Measurements from ENCODE around the gene INMT.
A peak's percentile ranks its signal among the peaks of the same experiment; 100 is the strongest.
"Not testable (repeated sequence)": the region's sequence is repeated elsewhere in the genome, so short reads cannot be mapped to it uniquely, and the experiment has no call there.

INMT gene

DNA sequence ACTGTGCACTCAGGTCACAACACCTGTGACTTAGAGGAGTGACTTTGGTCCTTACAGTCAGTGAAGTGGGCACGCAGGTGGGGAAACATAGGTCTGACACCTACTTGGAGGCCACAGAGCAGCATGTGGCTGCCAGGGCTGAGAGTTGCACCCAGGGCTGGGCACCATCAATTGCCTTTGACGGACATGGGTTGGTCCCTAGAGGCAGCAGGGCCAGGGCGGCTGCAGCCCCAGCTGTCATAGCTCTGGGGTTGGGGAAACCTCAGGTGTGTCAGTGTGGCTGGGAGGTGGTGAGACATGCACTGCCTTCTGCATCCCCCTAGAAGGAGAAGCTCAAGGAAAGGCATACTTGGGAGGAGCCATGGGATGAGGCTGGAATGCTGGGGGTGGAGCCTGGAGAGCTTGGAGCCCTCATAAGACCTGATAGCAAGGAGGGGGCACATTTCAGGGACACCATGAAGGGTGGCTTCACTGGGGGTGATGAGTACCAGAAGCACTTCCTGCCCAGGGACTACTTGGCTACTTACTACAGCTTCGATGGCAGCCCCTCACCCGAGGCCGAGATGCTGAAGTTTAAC is at the start of gene INMT:
Gene INMT (plus strand): TSS at position 440 of the 578 bp plus-strand sequence. CDS start 16 bp downstream, at position 456.
- no peak for DNase-seq

DNA sequence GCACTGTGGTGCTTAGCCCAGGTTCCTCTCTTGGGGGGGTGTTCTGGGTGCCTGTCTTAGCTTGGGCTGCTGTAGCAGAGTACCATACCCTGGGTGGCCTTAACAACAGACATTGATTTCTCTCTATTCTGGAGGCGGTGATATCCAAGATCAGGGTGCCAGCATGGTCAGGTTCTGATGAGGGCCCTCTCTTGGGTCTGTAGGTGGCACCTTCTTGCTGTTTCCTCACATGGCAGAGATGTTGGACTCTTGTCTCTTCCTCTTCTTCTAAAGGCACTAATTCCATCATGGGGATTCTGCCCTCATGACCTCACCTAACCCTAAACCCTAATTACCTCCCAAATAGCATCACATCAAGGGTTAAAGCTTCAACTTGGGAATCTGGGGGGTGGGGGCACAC is 49.7 kb upstream of the INMT start:
- peak; percentile 7 for DNase-seq

DNA sequence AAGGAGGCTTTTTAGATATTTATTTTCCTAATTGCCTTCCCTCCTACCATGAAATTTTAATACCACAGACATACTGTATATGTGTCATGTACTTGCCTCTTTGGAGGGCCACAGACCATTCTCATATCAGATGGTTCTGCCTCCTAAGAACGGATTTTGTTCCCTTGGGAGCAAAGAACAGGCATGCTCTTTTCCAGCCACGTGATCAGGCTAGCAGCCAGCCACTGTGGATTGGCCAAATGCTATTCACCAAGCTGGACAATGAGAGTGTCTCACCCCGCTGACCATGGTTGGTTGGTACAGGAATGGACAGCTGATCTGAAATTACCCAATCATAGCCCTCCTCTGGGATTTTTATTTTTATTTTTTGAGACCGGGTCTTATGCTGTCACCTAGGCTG is 48.2 kb upstream of the INMT start:
- no peak for DNase-seq

DNA sequence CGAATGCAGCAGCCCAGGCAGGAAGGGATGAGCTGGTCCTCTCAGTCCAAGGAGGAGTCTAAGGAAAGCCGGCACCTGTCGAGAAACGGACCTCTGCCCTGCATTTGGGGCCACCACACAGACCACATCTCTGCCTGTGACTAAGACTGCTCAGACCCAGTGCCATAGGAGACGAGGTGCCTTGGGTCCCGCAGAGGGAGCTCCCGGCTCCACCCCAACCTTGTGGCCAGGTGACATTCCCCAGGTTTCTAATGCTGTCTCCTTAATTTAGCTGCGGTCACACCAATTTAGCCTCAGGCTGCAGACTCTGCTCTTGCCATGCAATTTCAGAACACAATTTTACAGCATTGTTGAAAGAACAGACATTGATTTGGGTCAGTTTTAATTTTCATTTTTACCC is 46.9 kb upstream of the INMT start:
- DNase-seq: no peak

DNA sequence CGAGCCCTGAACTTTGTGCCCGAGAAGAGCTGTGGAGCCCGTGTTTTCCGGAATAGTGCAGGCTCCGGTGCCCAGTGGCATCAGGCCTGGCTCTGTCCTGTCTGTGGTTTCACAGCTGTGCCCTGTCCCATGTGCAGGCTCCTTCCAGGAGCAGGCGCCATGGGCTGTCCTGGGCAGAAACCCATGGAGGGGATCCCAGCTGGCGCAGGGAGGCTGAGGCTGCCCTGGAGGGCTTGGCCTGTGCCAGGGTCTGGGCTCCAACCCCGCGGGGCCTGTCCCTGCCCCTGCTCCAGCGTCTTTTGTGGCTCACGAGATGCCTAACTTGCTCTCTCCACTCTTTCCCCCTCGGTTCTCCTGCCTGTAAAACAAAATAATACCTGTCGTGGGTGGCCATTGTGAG is 46.3 kb upstream of the INMT start:
- DNase-seq: no peak

DNA sequence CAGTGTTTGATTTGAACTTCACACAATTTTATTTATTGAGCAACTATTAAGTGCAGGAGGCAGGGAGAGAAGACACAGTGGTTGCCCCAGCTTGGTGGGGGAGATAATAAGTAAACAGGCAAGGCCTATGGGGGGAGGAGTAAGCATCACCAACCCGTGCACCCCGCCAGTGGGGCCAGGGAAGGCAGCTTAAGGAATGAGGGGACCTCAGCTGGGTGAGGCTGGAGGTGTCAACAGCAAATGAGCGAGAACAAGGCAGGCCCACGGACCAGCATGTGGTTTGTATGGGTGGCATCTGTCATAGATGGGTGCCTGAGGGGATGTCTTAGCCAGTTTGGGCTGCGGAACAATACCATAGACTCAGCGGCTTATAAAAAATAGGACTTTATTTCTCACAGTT is 45.6 kb upstream of the INMT start:
- no peak for DNase-seq

DNA sequence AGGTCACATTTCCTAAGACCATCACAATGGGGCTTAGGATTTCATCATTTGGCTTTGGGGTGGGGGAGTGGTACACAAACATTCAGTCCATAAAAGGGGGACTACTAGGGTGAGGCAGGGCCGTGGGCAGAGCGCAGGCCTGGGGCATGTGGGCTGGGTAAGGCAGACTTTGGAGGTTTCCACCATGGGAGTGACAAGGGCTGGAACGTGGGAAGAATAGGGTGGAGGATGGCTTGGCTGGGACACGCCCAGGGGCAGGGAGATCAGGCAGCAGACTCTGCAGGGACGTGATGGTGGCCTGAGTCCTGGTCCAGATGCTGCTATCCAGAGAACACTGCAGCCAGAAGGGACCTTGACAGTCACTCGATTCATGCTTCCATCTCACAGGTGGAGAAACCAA is 45.0 kb upstream of the INMT start:
- DNase-seq: no peak

DNA sequence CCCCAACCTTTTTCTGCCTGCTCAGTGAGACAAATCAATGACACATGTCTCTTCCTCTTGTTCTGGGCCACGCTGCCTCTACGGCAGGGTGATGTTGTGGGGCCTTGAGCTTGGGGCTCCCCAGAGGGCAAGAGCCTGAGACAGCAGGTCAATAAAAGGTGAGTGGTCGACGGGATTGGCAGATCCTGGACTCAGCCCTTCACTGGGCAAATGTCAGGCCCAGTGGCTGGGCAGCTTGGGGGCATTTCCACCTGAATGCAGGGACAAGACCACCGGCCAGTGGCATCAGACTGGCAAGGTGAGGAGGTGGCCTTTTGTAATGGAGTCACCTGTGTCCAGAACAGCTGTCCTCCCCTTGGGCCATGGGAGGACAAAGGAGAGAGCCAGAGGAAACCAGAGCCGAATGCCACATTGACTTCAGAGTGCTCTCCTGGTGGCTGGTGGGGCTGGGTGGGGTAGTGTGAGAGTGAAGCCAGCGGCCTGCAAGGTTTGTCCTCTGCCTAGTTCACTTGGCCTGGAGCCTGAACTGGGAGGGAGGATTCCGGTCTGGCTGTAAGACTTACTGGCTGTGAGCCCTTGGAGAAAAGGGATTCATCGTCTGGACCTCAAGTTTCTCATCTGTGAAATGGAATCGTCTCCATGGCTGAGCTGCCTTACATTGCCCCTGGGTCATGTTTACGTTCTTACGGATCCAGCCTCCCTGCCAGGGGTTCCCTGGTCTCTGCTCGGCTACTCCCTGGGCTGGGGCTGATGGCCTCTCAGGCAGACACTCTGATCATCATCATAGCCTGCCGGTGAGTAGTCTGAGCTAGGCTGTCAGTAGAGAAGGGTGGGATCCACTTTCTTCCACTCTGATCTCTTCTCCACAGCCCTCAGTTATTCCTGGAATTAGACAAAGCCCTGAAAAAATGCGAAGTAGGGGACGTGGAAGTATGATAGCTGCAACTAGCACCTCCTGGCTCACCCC is 44.3 kb upstream of the INMT start:
- DNase-seq: no peak

DNA sequence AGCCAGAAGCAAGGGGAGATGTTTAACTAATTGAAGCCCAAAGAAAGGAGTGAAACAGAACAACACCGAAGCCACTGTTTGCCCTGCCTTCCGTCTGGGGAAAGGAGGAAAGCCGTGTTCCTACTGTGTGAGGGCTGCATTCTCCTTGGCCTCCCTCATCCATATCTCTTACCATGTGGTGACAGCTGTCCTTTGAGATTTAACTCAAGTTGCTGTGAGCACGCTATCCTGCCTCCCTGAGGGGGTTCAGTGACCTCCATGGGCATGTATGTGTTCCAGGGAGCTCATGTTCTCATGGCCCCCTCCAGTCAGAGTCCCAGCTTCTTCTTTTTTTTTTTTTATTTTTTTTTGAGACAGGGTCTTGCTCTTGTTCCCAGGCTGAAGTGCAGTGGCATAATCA is 43.5 kb upstream of the INMT start:
- DNase-seq: no peak

DNA sequence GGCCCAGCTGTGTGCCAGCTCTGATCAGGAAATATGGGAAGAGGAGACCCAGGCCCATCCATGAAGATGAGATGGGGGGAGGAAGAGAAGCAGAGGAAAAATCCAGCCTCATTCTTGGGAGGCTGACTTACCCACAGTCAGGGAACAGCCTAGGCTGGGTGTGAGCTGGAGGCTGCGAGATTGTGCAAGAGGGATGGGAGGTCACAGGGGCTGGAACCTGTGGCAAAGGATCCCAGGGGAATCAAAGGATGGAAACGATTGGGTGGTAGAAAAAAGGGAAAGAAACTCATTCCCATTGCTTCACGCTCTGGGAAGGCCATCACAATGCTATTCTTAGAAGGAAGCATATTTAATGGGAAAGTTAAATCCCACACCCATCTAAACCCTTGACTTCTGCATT is 43.0 kb upstream of the INMT start:
- DNase-seq: no peak

DNA sequence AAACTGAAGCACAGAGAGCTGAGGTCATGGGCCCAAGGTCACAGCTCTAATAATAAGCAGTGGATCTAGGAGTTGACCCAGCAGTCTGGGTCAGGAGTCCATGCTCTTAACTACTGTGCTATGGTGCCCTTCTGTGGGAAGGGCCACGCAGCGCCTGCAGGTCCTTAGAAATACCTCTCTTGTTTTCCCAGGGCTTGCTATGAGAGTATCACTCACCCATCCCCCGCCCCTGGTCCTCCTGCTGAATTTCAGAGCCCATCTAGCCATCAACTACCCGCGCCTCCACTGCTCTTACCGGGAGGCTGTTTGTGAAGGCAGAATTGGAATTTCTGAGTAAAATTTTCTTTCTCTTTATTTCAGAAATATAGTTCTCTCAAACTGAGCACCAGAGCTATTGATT is 42.4 kb upstream of the INMT start:
- no peak for DNase-seq

DNA sequence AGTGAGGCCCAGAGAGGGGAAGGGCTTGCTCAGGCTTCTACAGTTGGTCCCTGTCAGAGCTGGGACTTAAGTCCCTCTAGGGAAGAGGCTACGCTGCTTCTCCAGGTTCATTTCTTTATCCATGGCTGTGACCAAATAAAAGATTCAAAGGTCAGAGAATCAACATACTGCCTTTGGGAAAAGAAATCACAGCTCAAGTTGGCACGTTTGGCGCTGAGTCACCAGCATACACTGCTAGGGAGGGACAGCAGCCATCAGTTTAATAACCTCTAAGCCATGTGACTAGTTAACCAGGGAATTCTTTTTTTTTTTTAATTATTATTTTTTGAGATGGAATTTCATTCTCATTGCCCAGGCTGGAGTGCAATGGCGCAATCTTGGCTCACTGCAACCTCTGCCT is 41.3 kb upstream of the INMT start:
- no peak for DNase-seq

DNA sequence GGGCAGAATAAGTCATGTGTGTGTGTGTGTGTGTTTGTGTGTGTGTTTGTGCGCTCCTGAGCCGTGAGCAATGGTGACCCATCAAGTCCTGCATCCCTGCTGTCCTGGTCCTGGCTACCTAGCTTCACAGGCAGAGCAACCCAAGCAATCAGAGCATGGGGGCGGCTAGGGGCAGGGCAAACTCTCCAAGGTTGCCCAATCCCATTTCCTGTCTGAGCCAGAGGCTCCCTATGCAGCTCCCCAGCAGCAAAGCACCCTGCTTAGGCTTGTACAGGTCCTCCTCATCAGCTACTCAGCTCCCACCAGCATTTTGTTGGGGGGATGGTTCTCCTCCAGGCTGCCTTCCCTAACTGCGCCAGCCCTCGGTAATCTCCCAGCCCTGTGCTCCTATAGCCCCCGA is 38.5 kb upstream of the INMT start:
- DNase-seq: no peak

DNA sequence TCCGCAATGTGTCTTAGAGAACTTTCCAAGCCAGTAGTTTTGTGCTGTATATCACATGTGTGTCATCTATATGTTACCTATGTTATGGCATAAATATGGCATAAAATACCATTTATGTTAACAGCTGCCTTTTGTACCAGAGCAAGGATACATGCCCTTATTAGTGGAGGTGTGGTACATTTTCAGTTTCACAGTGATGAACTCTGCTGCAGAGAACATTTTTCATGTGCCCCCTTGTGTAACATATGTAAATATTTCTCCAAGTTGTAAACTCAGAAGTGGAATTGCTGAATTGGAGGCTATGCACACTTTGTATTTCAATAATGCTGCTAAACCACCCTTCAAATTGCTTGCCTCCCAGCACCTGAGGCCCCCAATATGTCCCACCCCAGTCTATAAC is 37.8 kb upstream of the INMT start:
- DNase-seq: no peak

DNA sequence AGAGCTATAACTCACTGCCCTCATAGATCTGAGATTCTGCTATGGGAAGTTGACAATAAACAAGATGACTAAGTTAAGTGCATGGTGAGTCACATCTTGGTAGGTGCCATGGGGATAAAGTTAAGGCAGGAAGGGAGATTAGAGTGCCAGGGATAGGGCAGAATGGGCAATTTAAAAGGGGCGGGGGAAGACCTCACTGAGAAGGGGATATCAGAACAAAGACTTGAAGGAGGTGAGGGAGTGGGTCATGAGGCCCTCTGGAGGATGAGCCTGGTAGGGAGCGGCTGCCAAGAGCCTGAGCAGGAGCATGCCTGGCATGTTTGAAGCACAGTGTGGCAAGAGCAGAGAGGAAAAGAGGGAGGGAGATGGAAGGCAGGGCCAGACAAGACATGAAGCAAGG is 34.8 kb upstream of the INMT start:
- no peak for DNase-seq

DNA sequence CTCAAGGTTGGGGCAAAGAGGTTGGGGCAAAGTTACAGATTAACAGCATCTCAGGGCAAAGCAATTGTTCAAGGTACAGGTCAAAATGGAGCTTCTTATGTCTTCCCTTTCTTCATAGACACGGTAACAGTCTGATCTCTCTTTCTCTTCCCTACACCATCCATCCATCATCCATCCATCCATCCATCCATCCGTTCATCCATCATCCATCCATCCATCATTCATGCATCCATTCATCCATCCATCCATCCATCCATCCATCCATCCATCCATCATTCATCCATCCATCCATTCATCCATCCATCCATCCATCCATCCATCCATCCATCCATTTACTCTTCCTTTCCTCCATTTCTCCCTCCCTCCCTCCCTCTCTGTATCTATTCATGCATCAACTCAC is 32.5 kb upstream of the INMT start:
- not testable (repeated sequence) for DNase-seq

DNA sequence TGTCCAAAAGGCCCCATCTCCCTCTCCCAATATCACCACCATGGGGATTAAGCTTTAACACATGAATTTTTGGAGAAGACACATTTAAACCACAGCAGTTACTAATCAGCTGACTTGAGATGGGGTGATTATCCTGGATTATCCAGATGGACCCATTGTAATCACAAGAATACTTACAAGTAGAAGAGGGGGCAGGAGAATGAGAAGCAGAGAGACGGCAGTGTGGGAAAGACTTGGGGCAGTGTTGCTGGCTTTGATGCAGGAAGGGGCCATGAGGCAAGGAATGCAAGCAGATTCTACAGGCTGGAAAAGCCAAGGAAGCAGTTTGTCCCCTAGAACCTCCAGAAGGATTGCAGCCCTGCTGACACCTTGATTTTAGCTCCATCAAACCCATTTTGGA is 30.7 kb upstream of the INMT start:
- DNase-seq: no peak

DNA sequence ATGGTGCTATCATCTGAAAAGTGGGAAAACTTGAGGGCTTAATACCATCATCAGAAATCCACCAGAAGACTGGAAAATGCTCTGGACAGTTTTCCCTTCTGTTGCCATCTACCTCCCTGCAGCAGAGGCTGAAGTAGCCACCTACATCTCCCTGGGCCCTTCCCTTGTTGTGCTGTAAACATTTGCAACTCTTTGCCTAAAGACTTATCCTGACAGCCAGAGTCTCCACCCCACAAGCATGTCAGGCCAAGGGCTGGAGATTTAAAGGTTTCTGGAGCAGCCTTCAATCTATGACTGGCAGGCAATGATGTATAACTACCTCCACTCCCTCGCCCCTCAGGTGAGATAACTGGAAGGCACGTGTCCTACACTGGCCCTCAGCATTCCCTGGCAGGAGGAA is 29.7 kb upstream of the INMT start:
- no peak for DNase-seq

DNA sequence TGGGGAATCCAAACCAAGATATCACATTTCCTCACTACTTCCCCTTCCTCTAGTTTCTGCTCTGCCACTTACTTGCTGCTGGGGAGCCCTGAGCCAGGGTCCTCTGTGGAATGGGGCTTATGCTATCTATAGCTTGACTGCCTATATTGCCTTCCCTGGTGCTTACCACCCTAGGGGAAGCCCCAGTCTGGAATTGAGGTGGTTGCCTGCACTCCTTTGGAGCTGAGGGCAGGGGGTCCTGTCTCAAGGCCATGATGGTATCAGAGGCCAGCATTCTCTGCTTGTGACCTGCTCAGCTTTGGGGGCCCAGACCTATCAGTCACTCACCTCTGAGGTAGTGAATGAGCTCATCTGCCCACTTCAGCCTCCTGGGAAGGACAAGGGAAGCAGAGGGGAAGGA is 29.3 kb upstream of the INMT start:
- no peak for DNase-seq

DNA sequence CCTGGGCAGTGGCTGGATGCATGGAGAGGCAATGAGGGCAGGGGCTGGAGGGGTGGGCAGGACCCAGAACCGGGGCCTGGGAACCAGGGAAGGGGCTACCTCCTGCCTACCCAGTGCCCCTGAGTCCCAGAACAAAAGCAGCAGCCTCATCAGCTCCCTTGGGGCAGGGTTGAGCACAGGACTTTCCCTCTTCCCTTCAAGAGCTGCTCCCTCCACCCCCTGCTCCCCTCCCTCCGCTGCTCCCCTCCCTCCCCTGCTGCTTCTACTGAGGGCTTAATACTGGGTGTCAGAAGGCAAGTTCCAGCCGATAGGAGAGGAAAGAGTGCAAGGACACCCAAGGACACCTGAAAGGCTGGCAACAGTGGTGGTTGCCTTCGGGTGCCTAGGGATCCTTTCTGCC is 28.2 kb upstream of the INMT start:
- no peak for DNase-seq

DNA sequence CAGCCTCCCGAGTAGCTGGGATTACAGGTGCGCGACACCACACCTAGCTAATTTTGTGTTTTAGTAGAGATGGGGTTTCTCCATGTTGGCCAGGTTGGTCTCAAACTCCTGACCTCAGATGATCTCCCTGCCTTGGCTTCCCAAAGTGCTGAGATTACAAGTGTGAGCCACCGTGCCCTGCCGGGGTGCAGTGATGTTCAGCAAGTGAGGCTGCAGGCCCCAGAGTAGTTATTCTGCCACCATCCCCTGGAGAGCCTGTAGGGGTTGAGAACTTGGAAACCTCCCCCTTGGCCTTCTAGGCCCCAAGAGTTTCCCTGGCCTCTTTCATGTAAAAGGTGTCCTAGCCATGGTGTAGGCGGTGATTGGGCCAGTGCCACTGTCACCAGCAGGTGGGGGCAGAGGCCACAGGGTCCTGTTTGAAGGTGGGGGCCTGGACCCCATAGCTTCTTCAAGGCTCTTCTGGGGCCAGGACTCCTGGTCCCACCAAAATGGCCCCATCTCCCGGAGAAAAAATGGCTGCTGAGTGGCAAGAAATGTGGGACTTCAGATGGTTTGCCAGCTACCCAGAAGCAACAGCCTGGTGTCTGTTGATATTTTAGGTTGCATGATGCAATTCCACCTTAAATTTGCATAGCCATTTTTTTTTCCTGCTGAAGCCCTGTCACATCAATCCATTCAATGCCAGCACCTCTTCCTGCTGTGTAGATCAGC is 25.5 kb upstream of the INMT start:
- peak; percentile 18 for DNase-seq

DNA sequence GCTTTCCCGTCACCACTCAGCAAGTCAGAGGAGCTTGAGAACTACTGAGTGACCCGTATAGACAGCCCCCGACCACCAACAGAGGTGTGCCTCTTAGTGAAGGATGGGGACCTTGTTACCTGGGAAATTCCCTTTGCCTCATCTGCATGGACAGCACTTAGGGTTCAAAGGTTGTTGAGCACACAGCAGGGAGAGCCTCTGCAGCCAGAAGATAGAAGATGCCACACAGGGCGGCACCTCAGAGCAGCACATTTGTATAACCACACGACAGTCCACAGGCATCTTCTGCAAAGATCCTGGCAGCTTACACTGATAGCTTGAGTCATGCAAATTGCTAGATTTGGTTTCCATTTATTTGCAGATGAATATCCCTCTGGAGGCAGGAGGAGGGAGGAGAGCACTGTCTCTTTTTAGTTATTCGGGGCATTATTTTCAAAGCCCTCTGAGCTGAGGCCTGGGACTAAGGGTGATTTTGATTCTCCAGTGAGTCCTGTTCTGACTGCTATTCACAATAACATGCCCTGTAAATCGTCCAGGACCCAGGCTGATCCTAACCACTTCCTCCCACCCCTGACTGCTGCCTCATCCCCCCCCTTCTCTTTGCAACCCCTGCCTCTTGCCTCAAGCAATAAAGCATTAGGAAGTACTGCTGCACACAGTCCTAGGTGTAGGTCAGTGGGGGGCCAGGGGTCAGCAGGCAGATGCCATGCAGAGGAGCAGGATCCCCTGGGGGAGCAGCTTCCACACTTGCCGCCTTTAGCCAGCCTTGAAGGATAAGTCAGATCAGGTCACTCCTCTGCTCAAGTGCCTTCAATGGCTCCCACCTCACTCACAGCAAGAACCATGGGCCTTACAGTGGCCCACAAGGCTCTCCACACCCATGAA is 24.6 kb upstream of the INMT start:
- DNase-seq: peak; percentile 22

DNA sequence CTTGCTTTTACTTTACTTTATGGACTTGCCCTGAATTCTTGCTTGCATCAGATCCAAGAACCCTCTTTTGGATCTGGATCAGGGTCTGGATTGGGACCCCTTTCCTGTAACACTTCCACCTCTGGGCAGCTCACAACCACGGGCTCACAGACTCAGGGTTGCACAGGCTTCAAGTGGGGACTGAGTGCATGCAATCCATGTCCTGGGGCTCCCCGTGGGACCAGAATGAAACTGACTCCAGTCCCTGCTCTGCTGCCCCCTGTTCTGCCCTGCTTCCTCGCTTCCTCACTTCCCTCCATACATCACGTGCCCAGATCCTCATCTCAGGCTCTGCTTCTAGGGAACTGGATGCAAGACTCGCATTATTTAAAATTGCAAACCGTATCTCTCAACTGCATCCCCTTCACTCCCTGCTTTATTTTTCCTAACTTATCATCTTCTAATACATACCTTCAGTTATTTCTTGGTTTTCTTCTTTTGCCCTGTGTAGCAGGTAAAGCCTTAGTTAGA is 23.3 kb upstream of the INMT start:
- DNase-seq: no peak

Data from stimulated activated CD4-positive, alpha-beta T cell treated with anti-CD3 and anti-CD28 coated beads, Interleukin-4, amount 100 ng/mL, for 1 hour (primary cell).